Mesothelial cell of epicardium (in vitro differentiated cells): ENCODE measurements around the gene PCF11. TPM values are rescaled to one million over a fixed set of nuclear protein-coding genes. Genes with fewer than 3 reads are reported as not detected.

Source experiments
- DNase-seq, 2 experiments: peaks; one replicate each; pipeline ENCODE4 v3.0.0; 2021; ENCODE audit warnings: low spot score in 2 of 2; ENCODE audit not compliant: unreplicated experiment in 2 of 2
- H3K27ac Mint-ChIP-seq: 2 replicates; pipeline ENCODE4 v1.8.0; 2021; ENCODE audit warnings: mixed read lengths
- H3K27me3 Mint-ChIP-seq: 2 replicates; pipeline ENCODE4 v1.8.0; 2021; ENCODE audit warnings: low read depth, mixed read lengths
- H3K36me3 Mint-ChIP-seq: 2 replicates; pipeline ENCODE4 v1.8.0; 2021; ENCODE audit warnings: mixed read lengths
- H3K4me1 Mint-ChIP-seq: 2 replicates; pipeline ENCODE4 v1.8.0; 2021; ENCODE audit warnings: mixed read lengths
- H3K4me3 Mint-ChIP-seq: 2 replicates; pipeline ENCODE4 v1.8.0; 2021; ENCODE audit warnings: mild to moderate bottlenecking, moderate library complexity, mixed read lengths
- H3K9me3 Mint-ChIP-seq: 2 replicates; pipeline ENCODE4 v1.8.0; 2021; ENCODE audit warnings: mixed read lengths
- total RNA-seq: library from RNA; stranded (reverse); gene quantifications from 3 replicates; pipeline ENCODE4 v1.2.1, GENCODE V29; 2021
- TF ChIP-seq, protein P1 (sequence below): fragments of 200-600 bp; sonication (generic); IDR thresholded peaks from one replicate; pipeline ENCODE4 v1.5.0; 2021; ENCODE audit warnings: antibody characterized with exemption; ENCODE audit not compliant: unreplicated experiment

PCF11 gene
- total RNA-seq, 1 donor from 2014 or later, result 77.1 TPM

DNA sequence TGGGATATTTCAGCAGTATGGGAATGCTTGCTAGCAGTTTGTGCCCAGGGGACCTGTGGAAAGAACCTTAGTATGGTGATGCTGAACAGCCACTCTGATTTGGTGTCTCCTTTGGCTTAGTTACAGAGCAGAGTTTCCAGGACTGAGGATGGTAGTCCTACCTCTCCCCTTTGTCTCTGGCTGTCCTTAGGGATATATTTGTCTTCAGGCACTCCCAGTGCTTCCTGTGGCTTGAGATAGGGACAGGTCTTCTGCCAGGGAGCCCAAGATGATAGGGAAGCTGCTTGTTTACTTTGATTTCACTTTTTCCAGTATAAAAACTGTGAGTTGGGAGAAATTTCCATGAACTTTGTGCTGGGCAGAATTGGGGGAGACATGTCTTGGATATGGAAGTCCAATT, 64.8 kb downstream of the PCF11 start:
- peaks cover 7% of the 10 kb centered on the region for H3K27me3 Mint-ChIP-seq
- no peaks in the 10 kb centered on the region for H3K4me1 Mint-ChIP-seq
- no peak for DNase-seq
- no peaks in the 10 kb centered on the region for H3K9me3 Mint-ChIP-seq
- TF ChIP-seq, protein P1, sequence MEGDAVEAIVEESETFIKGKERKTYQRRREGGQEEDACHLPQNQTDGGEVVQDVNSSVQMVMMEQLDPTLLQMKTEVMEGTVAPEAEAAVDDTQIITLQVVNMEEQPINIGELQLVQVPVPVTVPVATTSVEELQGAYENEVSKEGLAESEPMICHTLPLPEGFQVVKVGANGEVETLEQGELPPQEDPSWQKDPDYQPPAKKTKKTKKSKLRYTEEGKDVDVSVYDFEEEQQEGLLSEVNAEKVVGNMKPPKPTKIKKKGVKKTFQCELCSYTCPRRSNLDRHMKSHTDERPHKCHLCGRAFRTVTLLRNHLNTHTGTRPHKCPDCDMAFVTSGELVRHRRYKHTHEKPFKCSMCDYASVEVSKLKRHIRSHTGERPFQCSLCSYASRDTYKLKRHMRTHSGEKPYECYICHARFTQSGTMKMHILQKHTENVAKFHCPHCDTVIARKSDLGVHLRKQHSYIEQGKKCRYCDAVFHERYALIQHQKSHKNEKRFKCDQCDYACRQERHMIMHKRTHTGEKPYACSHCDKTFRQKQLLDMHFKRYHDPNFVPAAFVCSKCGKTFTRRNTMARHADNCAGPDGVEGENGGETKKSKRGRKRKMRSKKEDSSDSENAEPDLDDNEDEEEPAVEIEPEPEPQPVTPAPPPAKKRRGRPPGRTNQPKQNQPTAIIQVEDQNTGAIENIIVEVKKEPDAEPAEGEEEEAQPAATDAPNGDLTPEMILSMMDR, result no peak
- no peak overlapping the region for H3K27ac Mint-ChIP-seq
- no peaks in the 10 kb centered on the region for H3K36me3 Mint-ChIP-seq
- H3K4me3 Mint-ChIP-seq, result no peak overlapping the region

- Mint-ChIP-seq H3K9me3 (no peaks in the 10 kb centered on the region), H3K36me3 (no peaks in the 10 kb centered on the region), H3K27ac (no peak overlapping the region), H3K4me3 (no peak overlapping the region), H3K4me1 (no peaks in the 10 kb centered on the region), H3K27me3 (peaks cover 7% of the 10 kb centered on the region)
- TF ChIP-seq, protein P1, result no peak
- no peak for DNase-seq
These were observed 65.6 kb downstream of the PCF11 start for GRCh38 chr11:83222499-83222898.

- DNase-seq, result no peak
- TF ChIP-seq, protein P1, result no peak
- Mint-ChIP-seq H3K36me3 (no peaks in the 10 kb centered on the region), H3K4me3 (no peak overlapping the region), H3K27me3 (peaks cover 7% of the 10 kb centered on the region), H3K27ac (no peak overlapping the region), H3K9me3 (no peaks in the 10 kb centered on the region), H3K4me1 (no peaks in the 10 kb centered on the region)
These were observed 66.5 kb downstream of the PCF11 start for GRCh38 chr11:83223457-83223856.

DNA sequence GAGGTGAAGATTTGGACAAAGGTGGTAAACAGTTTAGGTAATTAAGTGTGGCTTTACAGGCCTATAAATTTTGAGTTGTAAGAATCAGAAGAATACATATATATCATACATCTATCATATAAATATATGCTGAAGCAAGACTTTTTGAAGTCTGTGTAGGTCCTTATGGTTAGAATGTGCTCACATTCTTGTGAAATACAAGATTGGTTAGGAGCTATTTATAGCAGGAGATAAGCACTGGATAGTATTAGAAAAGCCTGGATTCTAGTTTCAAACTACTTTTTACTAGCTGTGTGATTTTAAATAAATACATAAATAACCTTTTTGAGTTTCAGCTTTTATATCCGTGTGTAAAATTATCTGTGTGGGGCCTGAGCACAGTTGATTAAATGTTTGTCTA, 78.9 kb downstream of the PCF11 start:
- TF ChIP-seq, protein P1, result no peak
- peaks cover 6% of the 10 kb centered on the region for H3K4me1 Mint-ChIP-seq
- no peak for DNase-seq
- H3K36me3 Mint-ChIP-seq, result peaks cover 1% of the 10 kb centered on the region
- H3K27ac Mint-ChIP-seq, result no peak overlapping the region
- peaks cover 11% of the 10 kb centered on the region for H3K9me3 Mint-ChIP-seq
- H3K27me3 Mint-ChIP-seq, result peaks cover 2% of the 10 kb centered on the region
- H3K4me3 Mint-ChIP-seq, result no peak overlapping the region

Other genes starting within 250 kb of the PCF11 start
- gene RAB30, start 85.2 kb upstream of the PCF11 start, total RNA-seq, result 7.6 to 10.3 TPM (median 9.9 TPM) in 3 replicates
- 6.9 to 7.8 TPM (median 7.0 TPM) in 3 replicates for gene ANKRD42, start 36.6 kb downstream of the PCF11 start, total RNA-seq
- gene CCDC90B, start 129.2 kb downstream of the PCF11 start, total RNA-seq, result 40.7 to 43.5 TPM (median 43.0 TPM) in 3 replicates